GM19193 (cell line): Measurements from ENCODE around the gene COL18A1.

Experiments used
- POLR2A ChIP-seq: IDR thresholded peaks from 4 replicates; pipeline ENCODE4 v1.6.1; 2011; ENCODE audit not compliant: insufficient read depth, insufficient read length; ENCODE audit errors: extremely low read depth

Gene COL18A1

DNA sequence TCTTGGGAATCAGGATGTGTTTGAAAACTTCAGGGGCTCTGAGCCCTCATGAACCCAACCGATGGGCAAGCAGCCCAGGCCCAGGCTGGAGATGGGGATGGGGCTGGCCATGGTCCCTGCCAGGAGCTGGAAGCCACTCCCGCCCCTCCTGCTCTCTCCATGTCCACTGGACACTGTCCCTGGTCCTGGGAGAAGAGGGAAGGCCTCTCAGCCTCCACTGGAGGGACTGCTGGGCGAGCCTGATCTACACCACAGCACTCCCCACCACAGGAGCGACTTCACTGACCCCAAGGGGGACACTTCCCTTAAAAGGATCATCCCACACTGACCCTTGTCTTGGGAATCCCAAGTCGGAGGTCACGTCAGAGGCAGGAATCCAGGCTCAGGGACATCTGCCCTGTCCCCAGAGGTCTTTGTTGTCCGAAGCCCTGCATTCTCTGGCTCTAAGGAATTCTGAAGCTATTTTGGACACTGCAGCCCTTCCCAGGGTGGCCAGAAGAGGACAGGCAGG, 16.9 kb upstream of the COL18A1 start:
- no peak for TF ChIP-seq POLR2A

DNA sequence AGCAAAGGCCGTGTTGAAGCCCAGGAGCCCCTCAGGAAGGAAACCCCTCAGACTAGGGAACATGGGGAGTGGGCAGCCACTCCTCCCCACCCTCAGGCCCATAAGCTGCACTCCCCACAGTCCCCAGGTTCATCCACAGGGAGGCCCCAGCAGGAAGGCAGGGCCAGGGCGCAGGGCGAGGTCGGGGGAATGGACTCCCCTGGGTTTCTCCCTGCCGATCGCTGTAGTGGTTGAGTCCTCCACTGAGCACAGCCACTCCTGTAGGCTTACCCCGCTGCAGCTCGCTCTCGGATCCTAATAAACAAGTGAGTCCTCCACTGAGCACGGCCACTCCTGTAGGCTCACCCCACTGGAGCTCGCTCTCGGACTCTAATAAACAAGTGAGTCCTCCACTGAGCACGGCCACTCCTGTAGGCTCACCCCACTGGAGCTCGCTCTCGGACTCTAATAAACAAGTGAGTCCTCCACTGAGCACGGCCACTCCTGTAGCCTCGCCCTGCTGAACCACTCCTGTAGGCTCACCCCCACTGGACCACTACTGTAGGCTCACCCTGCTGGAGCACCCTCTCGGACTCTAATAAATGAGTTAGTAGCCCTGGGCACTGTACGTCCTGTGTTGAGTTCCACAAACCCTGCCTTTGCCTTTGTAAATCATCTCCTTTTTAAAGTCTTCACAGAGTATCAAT, 16.2 kb upstream of the COL18A1 start:
- no peak for TF ChIP-seq POLR2A

DNA sequence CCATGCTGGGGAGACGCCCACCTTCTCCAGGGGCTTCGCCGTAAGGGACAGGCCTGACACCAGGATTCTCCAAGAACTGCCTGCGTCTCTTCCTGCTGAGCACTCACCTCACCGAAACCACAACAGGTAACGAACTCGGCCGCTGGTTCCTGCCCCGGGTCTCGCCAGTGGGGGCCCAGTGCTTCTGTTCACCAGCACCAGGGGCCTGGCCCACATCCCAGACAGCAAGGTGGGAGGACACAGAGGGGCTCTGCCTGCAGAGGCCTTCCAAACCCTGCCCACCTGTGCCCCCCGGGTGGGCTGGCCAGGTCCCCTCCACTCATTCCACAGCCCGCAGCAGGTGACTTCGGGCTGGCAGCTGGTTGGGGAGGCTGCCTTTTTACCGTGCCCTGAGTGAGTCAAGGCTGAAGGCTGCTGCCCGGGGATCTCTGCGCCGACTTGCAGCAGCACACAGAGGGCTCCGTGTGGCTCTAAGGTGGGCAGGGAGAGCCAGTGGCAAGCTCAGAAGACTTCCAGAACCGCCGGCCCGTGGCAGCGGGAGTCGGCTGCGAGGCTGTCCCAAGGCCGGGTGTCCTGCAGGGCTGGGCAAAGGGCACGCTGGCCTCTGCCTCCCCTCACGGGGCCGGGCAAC, 14.7 kb upstream of the COL18A1 start:
- no peak for TF ChIP-seq POLR2A

DNA sequence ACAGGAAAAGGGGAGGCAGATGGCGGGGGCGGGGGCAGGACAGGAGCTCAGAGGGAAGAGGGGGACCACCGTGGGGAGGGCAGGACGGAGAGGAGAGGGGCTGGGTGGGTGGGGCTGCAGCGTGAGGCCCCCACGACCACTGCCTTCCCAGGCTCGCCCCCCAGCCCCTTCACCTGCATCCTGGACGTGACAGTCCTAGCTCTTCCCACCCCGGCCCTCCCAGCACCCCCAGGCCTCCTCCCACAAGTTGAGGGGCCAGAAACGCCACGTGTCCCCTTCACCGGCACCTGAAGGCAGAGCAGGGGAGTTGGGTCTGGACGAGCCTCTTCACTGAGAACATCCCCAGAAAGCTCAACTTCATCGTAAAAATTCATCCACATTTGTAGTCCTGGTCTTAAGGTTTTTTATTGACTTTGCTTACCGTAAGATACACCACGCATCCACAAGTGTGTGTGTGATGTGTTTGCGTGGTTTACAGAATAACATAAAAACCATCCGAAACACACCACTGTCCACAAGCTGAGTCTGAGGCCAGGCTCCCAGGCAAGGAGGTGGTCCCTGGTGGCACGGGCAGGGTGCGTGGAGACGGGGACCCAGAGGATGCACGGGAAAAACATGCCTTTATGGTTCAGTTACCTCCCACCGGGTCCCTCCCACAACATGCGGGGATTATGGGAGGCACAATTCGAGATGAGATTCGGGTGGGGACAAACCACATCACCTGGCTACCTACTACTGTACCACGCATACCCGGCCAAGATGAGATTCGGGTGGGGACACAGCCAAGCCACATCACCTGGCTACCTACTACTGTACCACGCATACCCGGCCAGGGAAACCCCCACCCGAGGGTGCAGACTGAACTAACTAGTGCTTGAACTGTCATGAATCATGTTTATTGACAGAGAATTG, 13.9 kb upstream of the COL18A1 start:
- TF ChIP-seq POLR2A: no peak

DNA sequence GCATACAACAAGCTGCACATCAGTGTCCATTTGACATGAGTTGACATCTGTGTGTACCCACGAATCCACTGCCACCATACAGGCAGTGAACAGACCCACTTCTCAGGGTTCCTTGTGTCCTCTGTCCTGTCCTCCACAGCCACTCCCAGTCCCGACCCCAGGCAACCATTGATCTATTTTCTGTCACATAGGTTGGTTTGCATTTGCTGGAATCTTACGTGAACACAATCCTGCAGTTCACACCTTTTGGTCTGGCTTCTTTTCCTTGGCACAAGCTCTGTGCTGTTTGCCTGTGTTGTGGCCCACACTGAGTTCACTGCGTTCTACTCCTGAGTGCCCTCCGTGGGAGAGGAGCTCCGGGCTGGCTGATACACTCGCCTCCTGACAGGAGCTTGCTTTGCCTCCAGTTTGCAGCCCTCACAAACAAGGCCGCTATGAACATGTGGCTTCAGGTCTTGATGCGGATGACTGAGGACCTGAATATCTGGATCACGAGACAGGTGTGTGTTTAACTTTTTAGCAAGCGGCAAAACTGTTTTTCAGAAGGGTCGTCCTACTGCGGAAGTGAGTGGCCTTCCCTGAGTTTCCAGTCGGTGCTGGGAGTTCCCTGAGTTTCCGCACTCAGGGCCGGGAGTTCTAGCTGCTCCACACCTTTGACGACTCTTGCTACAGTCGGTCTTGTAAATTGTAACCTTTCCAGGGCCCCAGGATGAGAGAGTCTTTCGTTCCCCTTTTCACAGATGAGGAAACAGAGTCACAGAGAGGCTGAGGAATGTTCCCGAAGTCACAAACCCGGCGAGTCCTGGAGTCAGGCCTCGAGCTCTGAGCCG, 13.0 kb upstream of the COL18A1 start:
- no peak for TF ChIP-seq POLR2A

DNA sequence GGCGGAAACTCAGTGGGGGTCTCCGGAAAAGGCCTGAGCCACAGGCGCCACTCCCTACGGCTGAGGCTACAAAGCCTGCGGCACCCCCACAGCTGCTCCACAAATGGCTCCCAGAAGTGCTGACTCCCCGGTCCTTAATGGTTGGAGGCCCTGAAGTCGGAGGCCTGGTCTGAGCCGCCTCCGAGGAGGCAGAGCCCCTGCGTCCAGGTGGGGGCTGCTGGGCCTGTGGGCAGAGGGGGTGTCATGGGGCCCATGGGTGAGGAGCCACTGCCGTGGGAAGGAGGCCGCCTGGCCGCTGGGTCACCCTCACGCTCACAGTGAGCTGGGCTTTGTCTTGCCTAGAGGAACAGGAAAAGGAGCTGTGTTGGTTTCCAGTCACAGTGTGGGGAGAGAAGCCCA, 12.4 kb upstream of the COL18A1 start:
- no peak for TF ChIP-seq POLR2A

DNA sequence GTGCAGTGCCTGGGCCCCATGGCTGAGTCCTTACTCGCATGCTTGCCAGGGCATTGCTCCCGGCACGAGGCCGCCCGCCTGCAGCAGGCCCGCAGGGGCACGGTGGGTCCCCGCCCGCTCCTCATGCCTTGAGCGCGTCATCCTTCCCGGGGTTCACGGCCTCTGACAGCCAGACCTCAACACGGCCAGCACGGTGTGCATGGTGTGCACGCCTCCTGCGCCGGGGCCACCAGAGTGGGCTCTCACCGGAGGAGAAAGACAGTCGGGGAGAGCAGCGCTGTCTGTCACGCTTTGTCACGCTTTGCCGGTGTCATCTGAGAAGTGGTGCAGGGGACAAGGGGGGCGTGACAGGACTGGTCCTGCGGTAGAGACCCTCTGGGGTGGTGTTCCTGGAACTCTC, 11.9 kb upstream of the COL18A1 start:
- no peak for TF ChIP-seq POLR2A

DNA sequence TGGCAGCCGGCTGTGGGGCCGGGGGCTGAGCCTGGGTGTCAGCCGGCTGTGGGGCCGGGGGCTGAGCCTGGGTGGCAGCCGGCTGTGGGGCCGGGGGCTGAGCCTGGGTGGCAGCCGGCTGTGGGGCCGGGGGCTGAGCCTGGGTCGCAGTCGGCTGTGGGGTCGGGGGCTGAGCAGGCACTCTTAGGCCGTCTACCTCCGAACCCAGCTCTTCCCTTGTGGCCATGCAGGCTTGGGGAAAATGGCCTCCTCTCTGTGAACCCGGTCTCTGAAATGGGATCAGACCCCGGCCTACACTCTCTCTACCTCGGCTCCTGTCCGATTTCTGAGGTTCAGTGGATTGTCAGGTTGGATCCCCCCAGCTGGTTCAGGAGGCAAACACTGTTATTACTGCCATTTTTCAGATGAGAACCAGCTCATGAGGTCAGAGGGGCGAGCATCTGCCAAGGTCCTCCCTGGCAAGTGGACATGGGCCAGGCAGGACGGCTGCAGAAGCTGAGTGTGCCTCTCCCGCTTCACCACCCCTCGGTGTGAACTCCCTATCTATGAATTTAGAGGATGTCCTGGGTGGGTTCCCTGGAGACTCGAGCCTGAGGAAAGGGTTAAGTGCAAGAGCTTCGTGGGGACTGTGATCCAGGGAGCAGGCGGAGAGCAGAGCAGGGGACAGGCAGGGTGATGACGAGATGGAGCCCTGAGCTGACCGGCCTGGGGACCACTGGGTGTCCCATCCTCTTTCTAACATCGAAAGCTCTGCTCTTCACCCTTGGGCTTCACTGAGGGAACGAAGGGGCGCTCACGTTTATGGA, 10.9 kb upstream of the COL18A1 start:
- TF ChIP-seq POLR2A: no peak

DNA sequence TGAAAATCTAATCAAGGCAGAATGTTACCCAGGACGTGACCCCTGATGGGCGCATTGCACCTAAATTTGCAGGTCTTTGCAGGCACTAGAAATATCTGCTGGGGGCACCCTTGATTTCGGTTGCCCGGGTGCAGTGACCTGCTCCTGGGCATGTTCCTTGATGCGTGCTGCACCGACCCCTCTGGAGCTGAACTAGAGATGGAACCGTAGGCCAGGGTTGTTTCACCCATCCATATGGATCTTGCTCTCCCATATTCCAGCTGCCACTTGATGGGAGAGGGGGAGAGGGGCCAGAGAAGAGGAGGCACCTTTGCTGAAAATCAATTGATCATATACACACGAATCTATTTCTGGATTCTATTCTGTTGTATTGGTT, 8.4 kb upstream of the COL18A1 start:
- TF ChIP-seq POLR2A: no peak

DNA sequence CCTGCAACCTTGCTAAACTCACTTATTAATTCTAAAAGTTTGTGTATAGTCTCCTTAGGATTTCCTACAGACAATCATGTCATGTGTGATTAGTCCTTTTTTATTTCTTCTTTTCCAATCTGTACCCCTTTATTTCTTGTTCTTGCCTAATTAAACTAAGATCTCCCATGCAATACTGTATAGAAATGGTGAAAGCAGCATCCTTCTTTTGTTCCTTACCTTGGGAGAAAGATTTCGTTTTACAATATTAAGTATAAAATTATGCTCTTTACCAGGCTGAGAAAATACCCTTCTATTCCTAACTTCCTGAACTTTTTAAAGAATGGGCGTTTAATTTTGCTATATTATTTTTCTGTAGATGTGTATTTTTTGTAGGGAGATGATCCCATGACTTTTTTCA, 7.6 kb upstream of the COL18A1 start:
- no peak for TF ChIP-seq POLR2A

DNA sequence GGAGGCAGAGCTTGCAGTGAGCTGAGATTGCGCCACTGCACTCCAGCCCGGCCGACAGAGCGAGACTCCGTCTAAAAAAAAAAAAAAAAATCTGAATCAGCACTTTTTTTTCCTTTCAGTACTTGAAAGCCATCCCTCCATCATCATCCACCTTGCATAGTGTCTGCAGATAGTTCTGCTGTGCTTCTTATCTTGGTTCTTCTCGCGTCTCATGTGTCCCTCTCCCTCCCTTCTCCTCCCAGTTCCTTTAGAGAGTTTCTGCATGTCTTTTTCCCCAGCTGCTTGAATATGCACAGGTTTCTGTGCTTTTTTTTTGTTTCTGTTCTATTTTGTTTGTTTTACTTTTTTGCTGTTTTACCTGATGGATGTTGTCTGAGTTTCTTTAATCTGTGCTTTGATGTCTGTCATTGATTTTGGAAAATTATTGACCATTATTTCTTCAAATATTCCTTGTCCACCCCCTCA, 3.9 kb upstream of the COL18A1 start:
- TF ChIP-seq POLR2A: no peak

DNA sequence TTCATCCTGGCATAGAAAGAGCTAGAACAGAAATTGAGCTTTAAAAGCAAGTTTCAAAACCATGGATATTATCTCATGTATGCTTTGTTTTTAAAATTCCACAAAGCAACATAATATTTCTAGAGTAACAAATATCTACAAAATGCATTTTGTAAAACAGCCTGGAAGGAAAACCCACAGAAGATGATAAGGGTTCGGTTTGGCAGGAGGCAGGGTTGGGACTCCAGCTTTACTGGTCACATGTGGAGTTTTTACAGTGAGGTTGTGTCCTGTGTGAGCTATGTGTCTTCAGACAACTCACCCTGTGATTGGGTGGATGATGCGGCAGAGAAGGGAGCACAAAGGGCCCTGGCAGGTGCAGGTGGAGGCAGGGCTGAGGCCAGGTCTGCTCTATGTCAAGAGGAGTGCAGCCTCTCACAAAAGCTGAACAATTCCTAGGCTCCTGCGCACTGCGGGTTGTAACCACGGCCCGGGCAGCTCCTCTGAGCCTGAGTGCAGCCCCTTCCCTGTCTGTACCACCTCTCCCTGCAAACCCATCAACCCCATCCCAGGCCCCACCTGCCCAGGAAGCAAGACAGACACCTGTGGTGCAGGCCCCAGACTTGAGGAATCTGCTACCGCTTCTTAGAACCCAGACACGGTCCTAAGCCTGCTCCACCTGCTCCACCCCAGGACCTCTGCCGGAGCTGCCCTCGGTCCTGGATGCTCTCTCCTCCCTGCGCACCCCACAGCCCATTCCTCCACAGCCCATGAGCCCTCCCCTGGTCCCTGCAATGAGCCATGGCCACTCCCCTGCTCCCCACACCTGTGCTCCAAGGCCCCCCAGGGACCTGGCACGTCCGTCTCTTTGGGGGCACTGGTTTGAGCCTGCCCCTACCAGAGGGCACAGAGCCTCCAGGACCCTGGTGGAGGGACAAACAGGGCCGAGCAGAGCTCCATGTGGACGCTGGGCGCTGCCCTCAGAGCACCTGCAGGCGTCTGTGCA, 2.8 kb upstream of the COL18A1 start:
- TF ChIP-seq POLR2A: no peak
